HUES6 (cell line): ENCODE results near the gene UBR4.

ENCODE experiments used
- H3K27ac ChIP-seq: 2 replicates; pipeline ENCODE4 v1.7.0; 2013; ENCODE audit warnings: low read depth, mild to moderate bottlenecking, low read length, inconsistent platforms
- H3K27me3 ChIP-seq: 2 replicates; pipeline ENCODE4 v1.6.1; 2013; ENCODE audit warnings: low read length; ENCODE audit not compliant: control insufficient read depth, insufficient read depth
- H3K36me3 ChIP-seq: 2 replicates; pipeline ENCODE4 v1.6.1; 2013; ENCODE audit warnings: low read length; ENCODE audit not compliant: control insufficient read depth, insufficient read depth
- H3K4me1 ChIP-seq: 2 replicates; pipeline ENCODE4 v1.6.1; 2013; ENCODE audit warnings: low read length; ENCODE audit not compliant: control insufficient read depth, insufficient read depth
- H3K4me3 ChIP-seq: 2 replicates; pipeline ENCODE4 v1.5.1; 2013; ENCODE audit warnings: low read depth, low read length
- H3K9ac ChIP-seq: one replicate; pipeline ENCODE4 v1.6.1; 2013; ENCODE audit warnings: mild to moderate bottlenecking, low read length
- H3K9me3 ChIP-seq: 2 replicates; pipeline ENCODE4 v1.6.1; 2013; ENCODE audit warnings: low read depth, low read length; ENCODE audit not compliant: control insufficient read depth, insufficient read depth

The UBR4 gene

DNA sequence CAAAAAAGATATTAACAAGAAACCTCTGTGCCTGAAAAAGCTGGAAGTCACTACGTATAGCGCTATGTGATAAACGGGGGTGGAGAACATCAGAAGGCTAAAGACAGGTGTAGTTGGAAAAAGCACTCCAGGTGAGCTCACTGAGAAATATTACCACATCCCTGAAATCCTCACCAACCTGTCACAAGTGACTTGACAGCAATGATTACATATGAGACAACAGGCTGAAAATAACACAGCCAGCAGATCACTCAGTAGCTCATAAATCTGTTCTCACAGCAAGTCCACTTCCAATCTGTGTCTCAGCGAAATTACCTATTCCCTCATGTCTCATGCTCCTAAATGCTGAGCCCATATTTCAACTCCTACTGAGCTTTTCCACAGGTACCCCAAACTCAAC is 120.5 kb downstream of the UBR4 start:
- Histone ChIP-seq H3K4me1 (no peaks in the 10 kb centered on the region), H3K27me3 (no peaks in the 10 kb centered on the region), H3K36me3 (peaks cover 98% of the 10 kb centered on the region), H3K4me3 (no peak overlapping the region), H3K9me3 (no peaks in the 10 kb centered on the region), H3K9ac (no peak overlapping the region), H3K27ac (no peak overlapping the region)

DNA sequence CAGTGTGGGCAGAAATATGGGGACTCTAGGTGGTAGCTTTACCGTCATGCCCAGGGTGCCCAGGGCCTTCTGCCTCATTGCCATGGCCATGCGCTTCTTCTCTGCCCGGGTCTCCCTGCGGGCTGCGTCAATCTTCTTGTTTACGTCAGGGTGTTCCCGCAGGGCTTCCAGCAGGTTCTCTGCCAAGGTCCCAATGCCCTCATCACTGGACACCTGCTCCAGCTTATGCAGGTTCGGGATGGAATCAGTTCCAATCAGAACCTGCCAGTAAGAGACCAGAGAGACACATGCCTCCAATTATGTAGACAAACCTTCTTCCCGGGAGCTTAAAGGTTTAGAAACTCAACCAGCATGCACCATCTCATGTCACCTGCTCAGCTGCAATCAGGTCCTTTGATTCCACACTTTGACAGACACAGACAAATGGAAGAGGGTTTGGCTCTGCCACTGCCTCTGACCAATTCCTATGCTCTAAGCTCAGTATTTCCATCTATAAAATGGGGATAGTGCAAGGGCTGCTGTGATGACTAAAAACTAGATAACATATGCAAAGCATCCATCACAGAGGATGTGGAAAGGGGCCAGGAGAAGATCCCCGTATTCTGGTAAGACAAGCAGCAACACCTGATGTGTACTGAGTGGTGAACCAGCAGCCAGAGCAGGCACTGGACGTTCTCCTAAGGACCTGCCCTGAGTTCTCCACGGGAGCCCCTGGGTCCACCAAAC is 121.2 kb downstream of the UBR4 start:
- H3K4me3 ChIP-seq = no peak overlapping the region
- H3K9me3 ChIP-seq = no peaks in the 10 kb centered on the region
- H3K27me3 ChIP-seq = no peaks in the 10 kb centered on the region
- peaks cover 98% of the 10 kb centered on the region for H3K36me3 ChIP-seq
- H3K27ac ChIP-seq = no peak overlapping the region
- no peak overlapping the region for H3K9ac ChIP-seq
- no peaks in the 10 kb centered on the region for H3K4me1 ChIP-seq

DNA sequence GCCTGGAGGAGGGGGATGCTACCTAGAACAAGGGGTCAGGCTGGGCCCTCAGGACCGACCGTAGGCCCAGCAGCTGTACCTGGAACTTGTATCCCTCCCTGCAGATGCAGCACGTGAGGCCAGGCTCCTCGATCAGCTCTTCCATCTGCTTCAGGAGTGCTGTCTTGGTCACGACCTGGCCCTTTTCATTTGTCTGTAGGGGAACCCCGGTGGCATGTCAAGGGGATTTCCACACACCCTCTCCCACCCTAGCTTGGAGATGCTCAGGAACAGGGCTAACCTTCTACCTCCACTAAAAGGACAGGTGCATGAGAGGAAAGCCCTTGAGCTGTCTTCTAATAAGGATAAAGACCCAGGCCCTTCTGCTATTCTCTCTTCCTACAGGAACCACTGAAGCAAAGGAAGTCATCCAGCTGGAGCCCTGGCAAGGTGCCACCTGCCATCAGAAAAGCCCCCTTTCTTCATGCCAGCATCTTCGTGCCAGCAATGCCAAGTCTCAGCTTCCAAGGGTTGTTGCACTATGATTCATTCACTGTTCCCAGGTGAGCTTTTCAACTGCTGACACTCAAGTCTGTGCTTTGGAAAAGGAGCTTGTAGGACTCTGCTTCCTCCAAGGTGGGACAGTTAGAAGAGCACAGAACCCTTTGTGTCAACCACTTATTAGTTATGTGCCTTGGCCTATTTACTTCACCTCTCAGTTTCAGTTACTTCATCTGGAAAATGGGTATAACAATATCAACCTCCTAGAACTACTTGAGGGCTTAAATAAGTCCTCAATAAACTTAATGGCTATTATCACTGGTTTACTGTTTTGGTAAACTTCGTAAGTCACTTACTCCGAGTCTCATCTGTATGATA is 122.1 kb downstream of the UBR4 start:
- Histone ChIP-seq H3K4me3 (no peak overlapping the region), H3K4me1 (no peaks in the 10 kb centered on the region), H3K9me3 (no peaks in the 10 kb centered on the region), H3K36me3 (peaks cover 98% of the 10 kb centered on the region), H3K27me3 (no peaks in the 10 kb centered on the region), H3K9ac (no peak overlapping the region), H3K27ac (no peak overlapping the region)

DNA sequence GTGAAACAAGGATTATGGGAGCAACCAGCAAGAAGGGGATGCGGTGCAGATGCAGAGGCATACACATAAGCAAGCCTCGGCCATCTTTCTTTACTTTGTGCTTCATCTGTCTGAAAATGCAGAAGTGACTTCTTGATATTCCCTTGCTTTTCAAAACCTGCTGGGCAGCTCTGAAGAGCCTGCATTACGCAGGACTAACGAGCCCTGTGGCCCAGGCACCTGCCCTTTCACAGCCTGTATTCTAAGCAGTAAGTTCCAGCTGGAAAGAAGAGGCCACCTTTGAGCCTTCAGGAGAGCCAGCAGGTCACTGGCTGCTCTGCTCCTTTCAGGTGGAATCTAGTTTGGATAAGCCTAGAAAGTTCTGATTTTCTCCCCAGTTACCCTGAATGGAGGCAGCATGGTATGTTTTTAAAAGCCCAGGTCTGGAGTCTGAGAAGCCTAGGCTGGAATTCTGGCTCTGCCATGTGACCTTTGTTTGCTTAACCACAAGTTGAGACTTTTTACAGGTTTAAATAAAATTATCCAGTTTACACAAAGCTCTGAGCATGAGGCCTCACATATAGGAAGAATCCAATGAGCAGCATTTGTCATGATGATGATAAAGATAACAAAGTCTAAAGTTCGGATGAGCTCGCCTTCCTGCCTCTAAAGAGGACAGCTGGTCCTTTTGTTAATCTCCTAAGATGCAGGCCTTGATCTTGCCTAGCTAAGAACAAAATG is 122.9 kb downstream of the UBR4 start:
- Histone ChIP-seq H3K4me1 (no peaks in the 10 kb centered on the region), H3K4me3 (no peak overlapping the region), H3K9ac (no peak overlapping the region), H3K36me3 (peaks cover 98% of the 10 kb centered on the region), H3K27me3 (no peaks in the 10 kb centered on the region), H3K27ac (no peak overlapping the region), H3K9me3 (no peaks in the 10 kb centered on the region)

DNA sequence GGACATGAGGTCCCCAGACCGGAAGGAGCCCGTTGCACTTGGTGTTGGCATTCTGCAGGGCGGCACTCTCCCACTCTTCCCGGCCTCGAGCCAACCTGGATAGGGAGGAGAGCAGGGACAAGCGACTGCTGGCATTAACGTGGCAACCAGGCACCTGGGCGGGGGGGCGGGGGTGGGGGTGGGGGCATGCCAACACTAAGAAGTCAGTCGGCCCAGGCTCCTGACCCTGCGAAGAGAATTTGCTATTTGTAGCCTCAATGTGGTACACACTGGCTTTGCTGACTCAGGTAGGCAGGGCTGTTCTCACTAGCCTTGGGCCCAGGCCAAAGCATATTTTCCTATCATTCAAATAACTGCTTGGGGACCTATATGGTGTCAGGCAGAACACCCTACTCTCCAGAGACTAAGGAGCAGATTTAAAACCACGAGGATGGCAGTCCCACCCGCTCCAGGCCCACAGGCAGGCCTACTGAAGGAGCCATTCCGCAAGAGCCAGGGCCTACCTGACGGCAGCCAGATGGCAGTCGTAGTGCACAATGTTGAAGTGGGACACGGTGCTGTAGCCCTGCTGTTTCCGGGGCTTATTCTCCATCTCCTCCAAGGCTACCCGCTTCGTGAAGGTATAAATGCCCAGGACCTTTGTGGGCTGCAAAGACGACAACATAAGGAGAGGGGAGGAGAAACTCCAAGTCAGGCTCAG is 123.7 kb downstream of the UBR4 start:
- H3K4me3 ChIP-seq = no peak overlapping the region
- no peak overlapping the region for H3K27ac ChIP-seq
- H3K9ac ChIP-seq = no peak overlapping the region
- no peaks in the 10 kb centered on the region for H3K4me1 ChIP-seq
- peaks cover 98% of the 10 kb centered on the region for H3K36me3 ChIP-seq
- H3K27me3 ChIP-seq = no peaks in the 10 kb centered on the region
- no peaks in the 10 kb centered on the region for H3K9me3 ChIP-seq

DNA sequence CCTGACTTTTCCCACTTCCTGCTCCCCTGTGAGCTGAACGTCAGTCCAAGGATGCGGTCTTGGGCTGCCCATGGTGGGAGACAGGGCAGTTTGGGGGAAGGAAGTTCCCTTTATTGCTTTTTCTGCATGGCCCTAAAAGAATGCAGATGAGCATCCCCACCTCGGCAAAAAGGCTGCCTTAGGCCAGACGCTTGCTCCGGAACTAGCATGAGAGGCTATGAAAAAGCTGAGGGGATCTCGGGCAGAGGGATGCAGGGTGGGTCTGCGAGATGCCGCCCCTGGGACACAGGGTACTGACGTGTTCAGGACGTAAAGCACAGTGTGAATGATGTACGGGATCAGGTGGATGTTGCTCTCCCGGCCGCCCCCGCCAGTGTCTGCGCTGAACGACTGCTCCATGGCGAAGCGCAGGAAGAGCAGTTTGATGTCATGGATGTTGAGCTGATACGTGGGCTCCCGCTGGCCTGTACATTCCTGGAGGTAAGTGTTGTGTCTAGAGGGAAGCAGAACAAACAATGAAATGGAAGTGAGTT is 125.8 kb downstream of the UBR4 start:
- no peak overlapping the region for H3K9ac ChIP-seq
- no peaks in the 10 kb centered on the region for H3K9me3 ChIP-seq
- no peaks in the 10 kb centered on the region for H3K4me1 ChIP-seq
- H3K36me3 ChIP-seq = peaks cover 98% of the 10 kb centered on the region
- H3K27ac ChIP-seq = no peak overlapping the region
- no peaks in the 10 kb centered on the region for H3K27me3 ChIP-seq
- no peak overlapping the region for H3K4me3 ChIP-seq

DNA sequence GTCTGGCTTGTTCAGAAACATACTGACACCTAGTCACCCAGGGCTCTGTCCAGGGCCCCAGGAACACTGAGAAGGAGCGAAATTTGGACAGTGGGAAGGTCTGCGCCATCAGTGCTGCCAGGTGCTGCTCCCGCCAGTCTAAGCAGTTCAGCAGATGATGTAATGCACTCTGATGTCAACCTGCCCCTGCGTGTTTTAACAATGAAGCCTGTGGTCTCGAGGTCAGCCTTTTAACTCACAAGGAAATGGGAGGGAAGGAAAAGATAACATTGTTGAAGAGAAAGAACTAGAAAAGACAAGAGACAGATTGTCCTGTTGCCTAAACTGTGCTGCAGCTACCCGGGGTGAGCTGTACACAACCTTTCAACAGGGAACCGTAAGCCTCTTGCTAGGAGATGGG is 127.0 kb downstream of the UBR4 start:
- no peaks in the 10 kb centered on the region for H3K27me3 ChIP-seq
- no peak overlapping the region for H3K9ac ChIP-seq
- peaks cover 98% of the 10 kb centered on the region for H3K36me3 ChIP-seq
- H3K4me3 ChIP-seq = no peak overlapping the region
- H3K27ac ChIP-seq = no peak overlapping the region
- H3K9me3 ChIP-seq = no peaks in the 10 kb centered on the region
- H3K4me1 ChIP-seq = no peaks in the 10 kb centered on the region

DNA sequence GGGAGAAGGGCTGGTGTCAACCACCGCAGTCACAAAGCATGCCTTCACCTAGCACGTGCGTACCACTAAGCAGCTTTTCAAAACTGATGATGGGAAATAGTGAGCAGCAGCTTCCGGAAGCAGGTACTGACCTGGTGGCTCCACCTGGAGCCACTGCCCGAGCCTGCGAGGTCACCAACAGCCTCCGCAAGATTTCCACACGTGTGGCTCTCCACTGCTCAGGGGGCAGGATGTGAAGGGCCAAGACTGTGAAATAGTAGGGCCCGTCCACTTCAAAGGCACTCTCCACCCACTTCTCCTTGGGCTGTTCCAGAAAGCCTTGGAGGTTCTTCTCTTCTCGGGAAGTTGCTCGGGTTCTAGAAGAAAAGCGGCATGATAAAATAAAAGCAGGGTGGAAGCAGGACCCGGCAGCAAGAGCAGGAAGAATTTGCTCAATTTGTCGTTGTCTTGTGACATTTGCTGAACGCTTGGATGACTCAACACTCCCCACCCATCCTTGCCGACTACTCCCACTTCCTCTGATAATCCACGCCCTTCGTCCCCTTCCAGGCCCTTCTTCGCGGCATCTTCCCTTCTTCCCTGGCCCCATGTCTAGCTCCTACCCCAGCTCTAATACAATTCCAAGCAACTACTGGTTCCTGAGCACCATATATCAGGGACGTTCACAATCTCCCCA is 128.7 kb downstream of the UBR4 start:
- H3K9ac ChIP-seq = no peak overlapping the region
- H3K9me3 ChIP-seq = no peaks in the 10 kb centered on the region
- peaks cover 96% of the 10 kb centered on the region for H3K36me3 ChIP-seq
- H3K4me1 ChIP-seq = no peaks in the 10 kb centered on the region
- H3K27ac ChIP-seq = no peak overlapping the region
- H3K27me3 ChIP-seq = no peaks in the 10 kb centered on the region
- H3K4me3 ChIP-seq = no peak overlapping the region

DNA sequence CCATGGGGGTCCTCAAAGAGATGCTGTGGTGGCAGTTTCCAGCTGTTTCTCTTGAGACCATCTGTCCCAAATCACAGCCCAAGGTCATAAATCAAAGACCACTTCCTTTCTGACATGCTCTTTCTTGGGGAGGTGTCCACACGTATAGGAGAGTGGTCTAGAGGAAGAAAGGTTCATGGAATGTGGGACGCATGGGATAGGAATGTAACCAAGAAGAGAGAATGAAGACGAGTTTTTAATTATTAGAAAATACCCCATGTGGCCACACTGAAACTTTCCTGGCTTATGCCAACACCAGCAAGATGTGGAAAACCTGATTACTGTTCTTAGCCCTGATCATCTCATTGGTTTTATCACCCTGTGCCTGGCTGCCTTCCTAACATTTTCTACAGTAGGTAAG is 129.3 kb downstream of the UBR4 start:
- peaks cover 97% of the 10 kb centered on the region for H3K36me3 ChIP-seq
- no peaks in the 10 kb centered on the region for H3K4me1 ChIP-seq
- no peak overlapping the region for H3K9ac ChIP-seq
- no peak overlapping the region for H3K27ac ChIP-seq
- H3K9me3 ChIP-seq = no peaks in the 10 kb centered on the region
- H3K27me3 ChIP-seq = no peaks in the 10 kb centered on the region
- H3K4me3 ChIP-seq = no peak overlapping the region
